Measurements from ENCODE around the gene MMP24.

- no peak for TF ChIP-seq CTCF (IDR thresholded peaks at IDR 0.05; ENCODE audit: low read depth, low read length)
- no peak for TF ChIP-seq EZH2phosphoT487 (IDR thresholded peaks at IDR 0.05; ENCODE audit: low read depth)
Observed at GRCh38 chr20:35267092-35267491, 40.6 kb downstream of the MMP24 start.
